ENCODE measurements around the gene TMEM150A.

- TF ChIP-seq CTCF (IDR thresholded peaks at IDR 0.05) = no peak
- no peak for TF ChIP-seq POLR2A (IDR thresholded peaks at IDR 0.05)
These were observed 13.9 kb downstream of the TMEM150A start for GRCh38 chr2:85588645-85589044.

Data from prostate gland (tissue), 2 donors.